HEK293T (cell line): Measurements from ENCODE around the gene SLC35A3.
"Not testable (repeated sequence)": the region's sequence is repeated elsewhere in the genome, so short reads cannot be mapped to it uniquely, and the experiment has no call there.

Experiments
- ARNT ChIP-seq: fragments of 450-650 bp; IDR thresholded peaks from 2 replicates; pipeline ENCODE4 v1.6.1; 2017; ENCODE audit warnings: mild to moderate bottlenecking
- BHLHE40 ChIP-seq: fragments of 450-650 bp; IDR thresholded peaks from 2 replicates; pipeline ENCODE4 v1.6.1; 2016; ENCODE audit warnings: mild to moderate bottlenecking, moderate library complexity, borderline replicate concordance
- ELF4 ChIP-seq: fragments of 450-650 bp; IDR thresholded peaks from 2 replicates; pipeline ENCODE4 v1.6.1; 2017; ENCODE audit warnings: antibody characterized with exemption
- FOXA1 ChIP-seq: fragments of 450-650 bp; IDR thresholded peaks from 2 replicates; pipeline ENCODE4 v1.6.1; 2016; ENCODE audit warnings: mild to moderate bottlenecking
- FOXK2 ChIP-seq: fragments of 450-650 bp; IDR thresholded peaks from 2 replicates; pipeline ENCODE4 v1.6.1; 2016; ENCODE audit warnings: mild to moderate bottlenecking
- FOXM1 ChIP-seq: fragments of 450-650 bp; IDR thresholded peaks from 2 replicates; pipeline ENCODE4 v1.6.1; 2017; ENCODE audit warnings: mild to moderate bottlenecking, borderline replicate concordance
- HDGF ChIP-seq: fragments of 450-650 bp; IDR thresholded peaks from 2 replicates; pipeline ENCODE4 v1.6.1; 2017; ENCODE audit warnings: antibody characterized with exemption, borderline replicate concordance
- LEF1 ChIP-seq: fragments of 450-650 bp; IDR thresholded peaks from 2 replicates; pipeline ENCODE4 v1.6.1; 2017; ENCODE audit warnings: mild to moderate bottlenecking, borderline replicate concordance
- SP1 ChIP-seq: fragments of 450-650 bp; IDR thresholded peaks from 2 replicates; pipeline ENCODE4 v1.6.1; 2017
- SUZ12 ChIP-seq: fragments of 450-650 bp; IDR thresholded peaks from 2 replicates; pipeline ENCODE4 v1.6.1; 2016; ENCODE audit warnings: mild to moderate bottlenecking
- ZNF384 ChIP-seq: fragments of 450-650 bp; IDR thresholded peaks from 2 replicates; pipeline ENCODE4 v1.6.1; 2016
- TF ChIP-seq, protein P1 (sequence below): fragments of 450-650 bp; IDR thresholded peaks from 2 replicates; pipeline ENCODE4 v1.6.1; 2016

- TF ChIP-seq, protein P1, sequence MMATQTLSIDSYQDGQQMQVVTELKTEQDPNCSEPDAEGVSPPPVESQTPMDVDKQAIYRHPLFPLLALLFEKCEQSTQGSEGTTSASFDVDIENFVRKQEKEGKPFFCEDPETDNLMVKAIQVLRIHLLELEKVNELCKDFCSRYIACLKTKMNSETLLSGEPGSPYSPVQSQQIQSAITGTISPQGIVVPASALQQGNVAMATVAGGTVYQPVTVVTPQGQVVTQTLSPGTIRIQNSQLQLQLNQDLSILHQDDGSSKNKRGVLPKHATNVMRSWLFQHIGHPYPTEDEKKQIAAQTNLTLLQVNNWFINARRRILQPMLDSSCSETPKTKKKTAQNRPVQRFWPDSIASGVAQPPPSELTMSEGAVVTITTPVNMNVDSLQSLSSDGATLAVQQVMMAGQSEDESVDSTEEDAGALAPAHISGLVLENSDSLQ, result not testable (repeated sequence)
- not testable (repeated sequence) for TF ChIP-seq SUZ12, FOXK2, FOXM1, ZNF384, SP1, BHLHE40, FOXA1, LEF1, ARNT, HDGF, ELF4
These were observed 9.5 kb upstream of the SLC35A3 start for GRCh38 chr1:99960260-99960659.
